Measurements from ENCODE around the gene PDILT. TPM values are rescaled to one million over a fixed set of nuclear protein-coding genes. Genes with fewer than 3 reads are reported as not detected.

Gene PDILT
- total RNA-seq, 1 experiment from 2014 or later, result not detected

DNA sequence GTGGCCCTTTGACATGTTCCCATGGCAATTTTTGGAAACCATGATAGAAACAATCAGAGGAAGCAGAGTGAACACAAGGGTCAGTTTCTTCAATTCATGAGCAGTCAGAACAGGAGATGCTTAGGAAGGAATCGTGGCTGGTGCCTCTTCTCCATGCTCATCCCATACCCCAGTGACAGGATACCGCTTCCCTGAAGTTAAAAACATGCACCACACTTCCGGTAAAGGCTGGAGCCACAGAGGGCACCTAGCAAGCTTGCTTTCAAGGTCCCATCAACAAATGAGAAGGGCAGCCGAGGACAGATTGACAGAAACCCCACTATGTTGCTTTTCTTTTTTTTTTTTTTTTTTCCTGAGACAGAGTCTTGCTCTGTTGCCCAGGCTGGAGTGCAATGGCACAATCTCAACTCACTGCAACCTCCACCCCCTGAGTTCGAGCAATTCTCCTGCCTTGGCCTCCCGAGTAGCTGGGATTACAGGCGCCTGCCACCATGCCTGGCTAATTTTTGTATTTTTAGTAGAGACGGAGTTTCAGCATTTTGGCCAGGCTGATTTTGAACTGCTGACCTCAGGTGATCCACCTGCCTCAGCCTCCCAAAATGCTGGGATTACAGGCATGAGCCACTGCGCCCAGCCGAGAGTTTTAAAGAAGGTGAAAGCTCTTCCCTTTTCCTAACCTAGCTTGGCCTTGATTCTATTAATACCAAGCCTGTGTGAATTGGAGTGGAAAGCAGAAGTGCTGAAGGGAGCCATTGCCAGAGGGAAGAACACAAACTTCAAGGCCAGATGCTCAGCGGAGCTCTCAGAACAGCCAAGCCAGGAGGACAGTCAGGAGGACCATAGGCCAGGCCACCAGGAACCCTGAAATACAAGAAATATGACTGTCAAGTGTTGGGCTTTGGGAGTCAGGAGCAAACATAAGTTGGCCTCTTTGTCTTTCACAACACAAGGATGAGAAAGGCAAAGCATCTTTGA, 93.8 kb downstream of the PDILT start:
- intact Hi-C loops (cut with micrococcal nuclease; ENCODE audit: unreplicated experiment), result no loop called here
- H3K4me3 ChIP-seq (ENCODE audit: low read depth, low read length, poor library complexity, severe bottlenecking), result no peak overlapping the region
- H3K4me1 ChIP-seq (ENCODE audit: insufficient read depth, low read length, poor library complexity, severe bottlenecking), result no peaks in the 10 kb centered on the region
- CTCF ChIA-PET, result no interaction called here
- TF ChIP-seq, protein P1, sequence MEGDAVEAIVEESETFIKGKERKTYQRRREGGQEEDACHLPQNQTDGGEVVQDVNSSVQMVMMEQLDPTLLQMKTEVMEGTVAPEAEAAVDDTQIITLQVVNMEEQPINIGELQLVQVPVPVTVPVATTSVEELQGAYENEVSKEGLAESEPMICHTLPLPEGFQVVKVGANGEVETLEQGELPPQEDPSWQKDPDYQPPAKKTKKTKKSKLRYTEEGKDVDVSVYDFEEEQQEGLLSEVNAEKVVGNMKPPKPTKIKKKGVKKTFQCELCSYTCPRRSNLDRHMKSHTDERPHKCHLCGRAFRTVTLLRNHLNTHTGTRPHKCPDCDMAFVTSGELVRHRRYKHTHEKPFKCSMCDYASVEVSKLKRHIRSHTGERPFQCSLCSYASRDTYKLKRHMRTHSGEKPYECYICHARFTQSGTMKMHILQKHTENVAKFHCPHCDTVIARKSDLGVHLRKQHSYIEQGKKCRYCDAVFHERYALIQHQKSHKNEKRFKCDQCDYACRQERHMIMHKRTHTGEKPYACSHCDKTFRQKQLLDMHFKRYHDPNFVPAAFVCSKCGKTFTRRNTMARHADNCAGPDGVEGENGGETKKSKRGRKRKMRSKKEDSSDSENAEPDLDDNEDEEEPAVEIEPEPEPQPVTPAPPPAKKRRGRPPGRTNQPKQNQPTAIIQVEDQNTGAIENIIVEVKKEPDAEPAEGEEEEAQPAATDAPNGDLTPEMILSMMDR (conservative IDR thresholded peaks at IDR 0.05; ENCODE audit: low read depth, low read length), result no peak
- TF ChIP-seq EZH2 (IDR thresholded peaks at IDR 0.05; ENCODE audit: borderline replicate concordance, low read depth, low read length, poor library complexity, severe bottlenecking), result no peak
- H3K27ac ChIP-seq (ENCODE audit: low read depth, low read length, poor library complexity, severe bottlenecking), result no peak overlapping the region
- no TSS peak for BruUV-seq (replicated peaks)
- POLR2A ChIA-PET (ENCODE audit: low non-redundant PET), result interaction anchor here (0.6 kb wide), 2 partner anchors 27 to 238 kb away, joined by 3 to 9 read pairs; no protein-coding TSS in a partner anchor
- H3K9me3 ChIP-seq (ENCODE audit: low read depth, low read length, poor library complexity, severe bottlenecking), result no peaks in the 10 kb centered on the region
- no peak for DNase-seq (ENCODE audit: low spot score)
- H3K27me3 ChIP-seq (replicated peaks; ENCODE audit: insufficient read depth, low read depth, low read length, poor library complexity), result no peaks in the 10 kb centered on the region
- H3K36me3 ChIP-seq (ENCODE audit: insufficient read depth, low read length, poor library complexity, severe bottlenecking), result no peaks in the 10 kb centered on the region

DNA sequence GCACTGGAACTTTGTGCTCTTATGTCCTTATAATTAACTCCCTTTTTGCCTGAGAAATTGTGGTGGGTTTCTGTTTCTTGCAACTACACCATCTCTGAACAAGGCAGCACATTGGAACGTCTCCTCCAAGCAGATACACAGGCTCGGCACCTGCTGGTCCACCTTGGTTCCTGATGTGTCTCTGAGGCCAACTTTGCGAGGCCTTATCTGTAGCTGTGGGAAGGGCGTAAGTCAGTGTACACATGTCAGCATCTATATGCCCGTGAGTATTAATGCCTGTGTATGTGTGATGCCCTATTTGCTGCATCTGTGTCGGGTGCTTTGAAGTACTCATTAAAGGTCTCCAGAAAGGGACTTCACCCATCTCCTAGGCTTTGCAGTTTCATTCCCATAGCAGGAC, 94.8 kb downstream of the PDILT start:
- H3K4me3 ChIP-seq (ENCODE audit: low read depth, low read length, poor library complexity, severe bottlenecking), result no peak overlapping the region
- DNase-seq (ENCODE audit: low spot score), result no peak
- H3K27ac ChIP-seq (ENCODE audit: low read depth, low read length, poor library complexity, severe bottlenecking), result no peak overlapping the region
- BruUV-seq (replicated peaks), result no TSS peak
- TF ChIP-seq, protein P1 (conservative IDR thresholded peaks at IDR 0.05; ENCODE audit: low read depth, low read length), result no peak
- no peak for TF ChIP-seq EZH2 (IDR thresholded peaks at IDR 0.05; ENCODE audit: borderline replicate concordance, low read depth, low read length, poor library complexity, severe bottlenecking)
- POLR2A ChIA-PET (ENCODE audit: low non-redundant PET), result interaction anchor here (0.6 kb wide), 2 partner anchors 26 to 237 kb away, joined by 3 to 9 read pairs; no protein-coding TSS in a partner anchor
- no peaks in the 10 kb centered on the region for H3K4me1 ChIP-seq (ENCODE audit: insufficient read depth, low read length, poor library complexity, severe bottlenecking)
- no peaks in the 10 kb centered on the region for H3K9me3 ChIP-seq (ENCODE audit: low read depth, low read length, poor library complexity, severe bottlenecking)
- H3K27me3 ChIP-seq (replicated peaks; ENCODE audit: insufficient read depth, low read depth, low read length, poor library complexity), result no peaks in the 10 kb centered on the region
- intact Hi-C loops (cut with micrococcal nuclease; ENCODE audit: unreplicated experiment), result no loop called here
- no peaks in the 10 kb centered on the region for H3K36me3 ChIP-seq (ENCODE audit: insufficient read depth, low read length, poor library complexity, severe bottlenecking)
- CTCF ChIA-PET, result no interaction called here

Other genes starting within 250 kb of the PDILT start
- gene GP2, start 77.2 kb downstream of the PDILT start, total RNA-seq (2021), result not detected in 2 replicates
- gene UMOD, start 52.0 kb downstream of the PDILT start, total RNA-seq (2021), result not detected in 2 replicates
- not detected in 2 replicates for gene ACSM5, start 4.8 kb upstream of the PDILT start, total RNA-seq (2021)
- gene ACSM2A, start 46.8 kb upstream of the PDILT start, total RNA-seq (2021), result not detected in 2 replicates
- gene ACSM2B, start 171.6 kb upstream of the PDILT start, total RNA-seq (2021), result not detected in 2 replicates